ENCODE results near the gene CZIB. TPM values are rescaled to one million over a fixed set of nuclear protein-coding genes. Genes with fewer than 3 reads are reported as not detected.

Gene CZIB
- total RNA-seq, 1 experiment from 2014 or later = 67.0 TPM

DNA sequence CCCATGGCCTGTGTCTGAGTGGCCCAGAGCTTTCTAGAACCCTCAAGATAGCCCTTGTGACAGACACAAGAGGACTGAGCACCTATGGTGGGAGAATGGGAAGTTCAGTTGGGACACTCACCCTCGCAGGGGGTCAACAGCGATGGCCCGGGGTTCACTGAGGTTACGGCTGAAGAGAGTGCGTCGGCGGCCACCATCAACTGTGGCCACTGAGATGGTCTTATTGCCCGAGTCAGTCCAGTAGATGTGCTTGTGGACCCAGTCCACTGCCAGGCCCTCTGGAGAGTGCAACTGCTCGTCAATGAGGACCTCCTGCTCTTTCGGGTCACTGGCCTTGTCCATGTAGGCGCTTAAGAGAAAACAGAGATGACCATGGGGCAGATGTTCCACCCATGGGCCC, 43.6 kb upstream of the CZIB start:
- H2BK15ac ChIP-seq (ENCODE audit: low read depth, low read length) = no peak overlapping the region
- no peaks in the 10 kb centered on the region for H3K4me1 ChIP-seq (ENCODE audit: insufficient read depth, low read length)
- H3K4me2 ChIP-seq (ENCODE audit: insufficient read depth, insufficient read length, low read length) = no peak overlapping the region
- H3K23ac ChIP-seq (ENCODE audit: insufficient read length, low read depth, low read length) = no peak overlapping the region
- H3K9ac ChIP-seq (ENCODE audit: extremely low read depth, insufficient read length, low read length) = no peak overlapping the region
- no peak overlapping the region for H2AK5ac ChIP-seq (ENCODE audit: insufficient read length, low read length)
- no peak overlapping the region for H3K14ac ChIP-seq (ENCODE audit: insufficient read depth, low read length)
- no peaks in the 10 kb centered on the region for H3K23me2 ChIP-seq (ENCODE audit: insufficient read length, low read depth, low read length, poor library complexity, severe bottlenecking)
- Mint-ChIP-seq H3K4me3 (no peak overlapping the region), H3K27ac (no peak overlapping the region), H3K36me3 (ENCODE audit: insufficient read depth in 1 of 3, low read depth in 3 of 3) (peaks cover 51 to 97% (median 76%) of the 10 kb centered on the region in 3 experiments; a peak in 6 of 7 replicates), H3K27me3 (ENCODE audit: low read depth) (no peaks in the 10 kb centered on the region), H3K4me1 (no peaks in the 10 kb centered on the region), H3K9me3 (no peaks in the 10 kb centered on the region)
- no peak overlapping the region for H3K56ac ChIP-seq (ENCODE audit: insufficient read length, low read depth, low read length)
- H2BK20ac ChIP-seq (ENCODE audit: low read depth, low read length, poor library complexity, severe bottlenecking) = no peak overlapping the region
- H4K5ac ChIP-seq (ENCODE audit: insufficient read length, low read depth, low read length) = no peak overlapping the region
- no peak overlapping the region for H4K91ac ChIP-seq (ENCODE audit: insufficient read length, low read depth, low read length)
- no CpG with 5 or more reads among the region's 11 CpGs for WGBS (ENCODE audit: extremely low coverage, insufficient read length, low lambda C conversion rate)
- H2AFZ ChIP-seq (ENCODE audit: low read length) = no peak overlapping the region
- H3K18ac ChIP-seq (ENCODE audit: insufficient read length, low read depth, low read length) = no peak overlapping the region
- no peak overlapping the region for H3T11ph ChIP-seq (ENCODE audit: low read length)
- H3K27ac ChIP-seq (ENCODE audit: insufficient read length, low read depth, low read length) = no peak overlapping the region
- TF ChIP-seq, protein P1, sequence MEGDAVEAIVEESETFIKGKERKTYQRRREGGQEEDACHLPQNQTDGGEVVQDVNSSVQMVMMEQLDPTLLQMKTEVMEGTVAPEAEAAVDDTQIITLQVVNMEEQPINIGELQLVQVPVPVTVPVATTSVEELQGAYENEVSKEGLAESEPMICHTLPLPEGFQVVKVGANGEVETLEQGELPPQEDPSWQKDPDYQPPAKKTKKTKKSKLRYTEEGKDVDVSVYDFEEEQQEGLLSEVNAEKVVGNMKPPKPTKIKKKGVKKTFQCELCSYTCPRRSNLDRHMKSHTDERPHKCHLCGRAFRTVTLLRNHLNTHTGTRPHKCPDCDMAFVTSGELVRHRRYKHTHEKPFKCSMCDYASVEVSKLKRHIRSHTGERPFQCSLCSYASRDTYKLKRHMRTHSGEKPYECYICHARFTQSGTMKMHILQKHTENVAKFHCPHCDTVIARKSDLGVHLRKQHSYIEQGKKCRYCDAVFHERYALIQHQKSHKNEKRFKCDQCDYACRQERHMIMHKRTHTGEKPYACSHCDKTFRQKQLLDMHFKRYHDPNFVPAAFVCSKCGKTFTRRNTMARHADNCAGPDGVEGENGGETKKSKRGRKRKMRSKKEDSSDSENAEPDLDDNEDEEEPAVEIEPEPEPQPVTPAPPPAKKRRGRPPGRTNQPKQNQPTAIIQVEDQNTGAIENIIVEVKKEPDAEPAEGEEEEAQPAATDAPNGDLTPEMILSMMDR (conservative IDR thresholded peaks at IDR 0.05) = no peak
- no peak overlapping the region for H2BK5ac ChIP-seq (ENCODE audit: insufficient read length, low read length)
- H3K4ac ChIP-seq (ENCODE audit: low read depth, low read length) = no peak overlapping the region
- H3K9me3 ChIP-seq (ENCODE audit: control insufficient read depth, low read depth, low read length) = no peaks in the 10 kb centered on the region
- H3K79me2 ChIP-seq (ENCODE audit: insufficient read depth, low read length) = no peaks in the 10 kb centered on the region
- no peak for DNase-seq
- H3K79me1 ChIP-seq (ENCODE audit: insufficient read depth, low read depth, low read length, poor library complexity, severe bottlenecking) = no peaks in the 10 kb centered on the region
- no peak overlapping the region for H2BK12ac ChIP-seq (ENCODE audit: insufficient read length, low read depth, low read length)
- H3K27me3 ChIP-seq (ENCODE audit: insufficient read depth, low read length) = no peaks in the 10 kb centered on the region
- no peak overlapping the region for H4K8ac ChIP-seq (replicated peaks; ENCODE audit: insufficient read length, low read depth, low read length)
- H4K20me1 ChIP-seq (ENCODE audit: control insufficient read depth, insufficient read depth, insufficient read length) = no peaks in the 10 kb centered on the region
- H2BK120ac ChIP-seq (ENCODE audit: low read depth, low read length, poor library complexity, severe bottlenecking) = no peak overlapping the region
